ENCODE data around the gene CKS1B.

- no peak for TF ChIP-seq CTCF (conservative IDR thresholded peaks at IDR 0.05; ENCODE audit: low read depth, low read length)
- TF ChIP-seq EZH2 (IDR thresholded peaks at IDR 0.05; ENCODE audit: borderline replicate concordance, low read depth, low read length, poor library complexity, severe bottlenecking): no peak
Measured at GRCh38 chr1:155003766-155004351, 29.4 kb downstream of the CKS1B start.
